GM21381 (cell line): ENCODE results near the gene COL1A2.

Experiments
- ATAC-seq: cut with Tn5 transposase; IDR thresholded peaks from one replicate; pipeline ENCODE4 v1.9.1; 2021; ENCODE audit warnings: mild to moderate bottlenecking, moderate library complexity; ENCODE audit not compliant: unreplicated experiment

Gene COL1A2

GRCh38 chr7:94432281-94432670 lies 37.6 kb downstream of the COL1A2 start:
- no peak for ATAC-seq

DNA sequence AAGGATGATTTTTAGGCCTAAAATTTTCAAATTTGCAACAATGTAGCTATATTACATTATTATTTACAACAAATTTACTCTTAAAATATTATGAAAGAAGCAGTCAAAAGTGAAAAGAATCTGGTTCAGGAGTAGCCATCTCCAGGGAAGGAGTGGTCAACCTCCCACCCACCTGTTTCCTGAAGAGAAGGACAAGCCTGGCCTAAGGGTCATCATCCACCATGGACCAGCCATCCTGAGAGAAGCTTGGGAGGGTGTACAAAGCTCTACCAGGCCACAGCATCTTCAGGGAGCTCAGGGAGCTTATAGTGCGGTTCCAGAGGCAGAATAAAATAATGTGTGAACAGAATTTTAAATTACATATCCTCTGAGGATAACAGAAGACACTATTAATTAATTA lies 38.1 kb downstream of the COL1A2 start:
- no peak for ATAC-seq

- ATAC-seq, result no peak
Measured at GRCh38 chr7:94433224-94433623, 38.5 kb downstream of the COL1A2 start.

DNA sequence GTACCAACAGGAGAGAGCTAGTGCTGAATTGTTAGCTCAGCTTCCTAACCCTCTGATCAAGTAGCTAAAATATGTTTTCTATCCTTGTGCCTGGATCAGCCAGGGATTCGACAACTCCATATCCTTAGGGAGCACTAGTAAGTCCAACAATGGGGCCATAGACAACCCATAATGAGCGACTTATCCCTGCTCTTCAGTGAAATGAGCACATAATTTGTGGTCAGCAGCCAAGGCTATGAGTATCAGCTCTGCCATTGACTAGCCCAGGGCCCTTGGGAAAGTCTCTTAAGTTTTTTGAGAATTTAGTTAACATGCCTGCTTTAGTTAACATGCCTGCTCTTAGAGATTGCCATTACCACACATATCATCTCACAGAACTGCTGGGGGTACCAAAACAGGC lies 39.3 kb downstream of the COL1A2 start:
- ATAC-seq, result no peak

GRCh38 chr7:94436018-94436604 lies 41.4 kb downstream of the COL1A2 start:
- peak; percentile 97 for ATAC-seq

- no peak for ATAC-seq
Measured at GRCh38 chr7:94436700-94437099, 42.0 kb downstream of the COL1A2 start.

DNA sequence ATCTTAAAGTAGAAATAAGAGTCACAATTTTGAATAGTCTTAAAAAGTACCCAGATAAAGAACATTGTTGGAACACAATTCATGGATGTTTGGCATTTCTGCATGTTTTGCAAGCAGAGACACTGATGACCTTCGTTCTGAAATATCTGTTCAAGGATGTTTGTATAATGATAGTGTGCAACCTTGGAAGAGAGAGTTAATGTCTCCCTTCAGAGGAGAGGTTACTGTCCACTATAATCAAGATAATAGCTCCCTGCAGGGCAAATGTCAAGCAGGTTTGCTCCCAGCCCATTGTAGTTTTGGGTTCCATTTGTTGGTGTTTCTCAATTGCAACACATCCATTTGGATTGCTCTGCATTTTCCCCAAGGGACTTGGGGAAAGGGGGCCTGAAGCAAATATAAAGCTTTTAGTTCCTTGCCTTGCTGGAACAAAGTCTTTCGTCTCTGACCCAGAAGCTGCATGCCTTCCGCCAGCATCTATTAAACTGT lies 45.2 kb downstream of the COL1A2 start:
- no peak for ATAC-seq

DNA sequence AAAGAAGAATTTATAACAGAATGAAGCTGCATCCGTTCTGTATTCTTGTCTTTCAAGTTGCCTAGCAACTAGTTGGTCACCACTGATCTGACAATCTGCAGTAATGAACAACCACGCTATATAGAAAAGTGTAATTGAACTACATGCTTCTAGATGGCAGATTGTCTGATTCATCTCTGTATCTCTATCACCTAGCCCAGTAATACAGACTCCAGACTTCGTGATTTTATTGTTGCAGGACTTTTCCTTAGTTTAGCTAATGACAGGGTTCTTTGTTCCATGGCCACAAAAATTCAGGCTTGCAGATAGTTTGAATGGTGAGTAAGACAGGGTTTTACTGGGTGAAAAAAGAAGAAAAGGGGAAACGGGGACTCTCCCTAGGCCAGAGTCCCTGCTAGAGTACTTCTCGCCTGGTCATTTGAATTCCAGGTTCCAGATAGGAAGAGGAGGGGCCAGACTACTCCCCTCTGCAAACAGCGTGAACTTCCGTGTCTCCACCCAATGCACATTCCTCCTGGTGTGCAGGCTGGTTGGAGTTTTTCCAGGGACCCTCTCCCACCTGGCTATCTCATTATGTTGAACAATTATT lies 45.9 kb downstream of the COL1A2 start:
- no peak for ATAC-seq

DNA sequence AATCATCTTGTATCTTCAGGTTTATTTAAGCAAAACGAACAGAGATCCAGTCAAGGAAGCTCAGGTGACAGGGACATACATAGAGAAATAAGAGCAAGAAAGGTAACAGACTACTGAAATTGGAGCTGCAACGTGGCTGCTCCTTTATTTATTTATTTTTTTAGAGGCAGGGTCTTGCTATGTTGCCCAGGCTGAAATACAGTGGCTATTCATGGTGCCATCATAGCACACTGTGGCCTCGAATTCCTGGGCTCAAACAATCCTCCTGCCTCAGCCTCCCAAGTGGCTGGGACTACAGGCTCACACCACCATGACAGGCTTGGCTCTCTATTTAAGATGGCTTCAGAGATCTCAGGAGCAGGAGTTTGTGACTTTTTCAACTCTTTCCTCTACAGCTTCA lies 46.4 kb downstream of the COL1A2 start:
- no peak for ATAC-seq

DNA sequence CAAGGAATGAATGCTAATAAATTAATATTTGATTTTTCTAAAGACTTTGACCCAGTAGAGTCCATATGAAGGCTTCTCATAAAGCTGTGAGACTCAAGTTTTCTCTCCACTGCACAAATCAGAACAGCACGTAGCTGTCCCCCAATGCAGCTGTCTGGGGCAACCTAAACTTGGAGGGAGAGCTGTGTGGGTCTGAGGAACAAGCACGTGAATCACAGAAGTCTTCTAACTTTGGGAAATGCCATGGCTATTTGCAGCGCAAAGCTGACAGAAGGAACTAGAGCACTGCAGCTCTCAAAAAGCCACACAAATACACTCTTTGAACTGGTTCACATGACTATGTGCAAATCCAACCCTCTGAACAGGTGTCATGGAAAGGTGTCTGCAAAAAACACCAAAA lies 47.9 kb downstream of the COL1A2 start:
- no peak for ATAC-seq

- no peak for ATAC-seq
Measured at GRCh38 chr7:94444813-94445212, 50.1 kb downstream of the COL1A2 start.

- no peak for ATAC-seq
Measured at GRCh38 chr7:94445696-94446194, 51.0 kb downstream of the COL1A2 start.

GRCh38 chr7:94446308-94446707 lies 51.6 kb downstream of the COL1A2 start:
- no peak for ATAC-seq

- peak; percentile 66 for ATAC-seq
Measured at GRCh38 chr7:94449151-94449725, 54.5 kb downstream of the COL1A2 start.

- no peak for ATAC-seq
Measured at GRCh38 chr7:94450044-94450697, 55.5 kb downstream of the COL1A2 start.

DNA sequence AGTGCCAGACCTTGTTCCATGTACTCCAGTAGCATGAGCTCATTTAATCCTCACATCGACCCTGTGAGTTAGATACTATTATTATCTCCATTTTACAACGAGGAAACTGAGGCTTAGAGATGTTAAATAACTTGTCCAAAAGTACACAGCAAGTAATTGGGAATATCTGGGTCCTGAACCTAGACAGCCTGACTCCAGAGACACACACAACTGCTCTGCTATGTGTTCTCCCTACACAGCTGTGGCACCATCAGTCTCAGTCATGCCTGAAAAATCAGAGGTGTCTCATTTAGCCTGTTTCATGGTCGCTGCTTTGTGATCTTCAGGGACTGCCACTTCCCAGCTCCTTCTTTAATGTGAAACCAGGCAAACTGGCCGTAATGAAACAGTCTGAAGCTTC lies 56.5 kb downstream of the COL1A2 start:
- no peak for ATAC-seq

- ATAC-seq, result no peak
Measured at GRCh38 chr7:94452239-94452638, 57.5 kb downstream of the COL1A2 start.

GRCh38 chr7:94453898-94454297 lies 59.2 kb downstream of the COL1A2 start:
- ATAC-seq, result no peak

- ATAC-seq, result no peak
Measured at GRCh38 chr7:94458041-94458440, 63.3 kb downstream of the COL1A2 start.

DNA sequence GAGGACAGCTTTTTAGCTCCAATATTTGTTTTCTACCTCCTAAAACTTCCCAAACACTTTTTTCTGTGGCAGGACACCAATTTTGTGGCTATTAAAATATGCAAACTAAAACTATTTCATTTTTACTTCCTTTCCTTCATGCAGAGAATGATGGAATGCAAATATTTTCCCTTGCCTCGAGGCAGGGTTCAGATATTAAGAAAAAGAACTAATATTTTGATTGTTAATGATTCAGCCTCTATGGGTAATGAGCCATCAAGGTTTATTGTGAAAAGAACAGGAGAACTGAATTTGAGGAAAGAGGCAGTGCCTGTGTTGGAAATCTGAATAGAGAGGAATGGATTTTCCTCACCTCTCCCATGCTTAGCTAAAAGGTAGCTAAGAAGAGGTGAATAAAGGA lies 71.8 kb downstream of the COL1A2 start:
- ATAC-seq, result no peak

- ATAC-seq, result no peak
Measured at GRCh38 chr7:94471604-94472003, 76.9 kb downstream of the COL1A2 start.

GRCh38 chr7:94472608-94473007 lies 77.9 kb downstream of the COL1A2 start:
- no peak for ATAC-seq
